H1 (cell line): ENCODE results near the gene SEMA4C. TPM values are rescaled to one million over a fixed set of nuclear protein-coding genes. Genes with fewer than 3 reads are reported as not detected.

ENCODE experiments used
- CTCF ChIA-PET: fragments of 300-600 bp; sonication (Branson Sonifier 250); formaldehyde crosslinking; loops from one replicate; lab custom pipeline; 2021; ENCODE audit not compliant: partially characterized antibody; lab: Charles Lee
- POLR2A ChIA-PET: fragments of 300-600 bp; sonication (Branson Sonifier 250); formaldehyde crosslinking; loops from one replicate; lab custom pipeline; 2021; ENCODE audit warnings: inconsistent platforms; ENCODE audit not compliant: partially characterized antibody; lab: Charles Lee
- DNase-seq, 2 experiments: peaks; one replicate each; pipeline versions ENCODE4 v3.0.0 to v3.0.0-alpha.2; 2010 to 2022; ENCODE audit warnings: low spot score in 2 of 2, low read depth in 1 of 2, mixed read lengths in 1 of 2
- FAIRE-seq: peaks from 2 replicates; lab custom pipeline; 2011; peaks lifted over from hg19 to GRCh38; lab: Jason Lieb, UNC
- H2AFZ ChIP-seq: 2 replicates; pipeline ENCODE4 v1.8.1; 2012; ENCODE audit warnings: low read length, inconsistent platforms
- H2AK5ac ChIP-seq: 2 replicates; pipeline ENCODE4 v1.6.1; 2013; ENCODE audit warnings: low read depth, low read length
- H2BK120ac ChIP-seq: replicated peaks from 2 replicates; pipeline ENCODE3; 2013; ENCODE audit warnings: low read depth, low read length, inconsistent platforms
- H2BK12ac ChIP-seq: 2 replicates; pipeline ENCODE4 v1.6.1; 2013; ENCODE audit warnings: low read depth, low read length
- H2BK15ac ChIP-seq: 2 replicates; pipeline ENCODE4 v1.6.1; 2013; ENCODE audit warnings: low read length
- H2BK20ac ChIP-seq: 2 replicates; pipeline ENCODE4 v1.6.1; 2013; ENCODE audit warnings: low read length
- H2BK5ac ChIP-seq: 2 replicates; pipeline ENCODE4 v1.6.1; 2013; ENCODE audit warnings: low read depth, low read length
- H3K14ac ChIP-seq: 2 replicates; pipeline ENCODE4 v1.6.1; 2013; ENCODE audit warnings: inconsistent platforms; ENCODE audit not compliant: insufficient read length
- H3K18ac ChIP-seq: 2 replicates; pipeline ENCODE4 v1.6.1; 2013; ENCODE audit warnings: low read length; ENCODE audit errors: extremely low read depth
- H3K23ac ChIP-seq: 2 replicates; pipeline ENCODE4 v1.6.1; 2013; ENCODE audit warnings: inconsistent platforms; ENCODE audit not compliant: insufficient read length
- H3K23me2 ChIP-seq: 2 replicates; pipeline ENCODE4 v1.6.1; 2013; ENCODE audit warnings: low read depth, low read length
- H3K27ac ChIP-seq: 2 replicates; pipeline ENCODE4 v1.6.1; 2011; ENCODE audit warnings: low read depth, low read length, inconsistent platforms
- H3K27me3 ChIP-seq, 4 experiments: replicated peaks in 1 of 4; 1 replicate in 1 of 4; 2 replicates in 3 of 4; pipeline versions ENCODE4 v1.6.1 to v1.8.1; 2011 to 2013; ENCODE audit warnings: low read length in 3 of 4, mild to moderate bottlenecking in 3 of 4, inconsistent platforms in 2 of 4, mixed read lengths in 2 of 4, moderate library complexity in 1 of 4; ENCODE audit not compliant: control insufficient read depth in 3 of 4, insufficient read depth in 3 of 4; ENCODE audit errors: extremely low read depth in 1 of 4
- H3K36me3 ChIP-seq, 4 experiments: 2 replicates each; pipeline versions ENCODE4 v1.6.1 to v1.8.1; 2011 to 2013; ENCODE audit warnings: mild to moderate bottlenecking in 4 of 4, low read length in 3 of 4, moderate library complexity in 2 of 4, control low read depth in 1 of 4, inconsistent platforms in 1 of 4; ENCODE audit not compliant: insufficient read depth in 4 of 4, control insufficient read depth in 2 of 4
- H3K4ac ChIP-seq: replicated peaks from 2 replicates; pipeline ENCODE3; 2013; ENCODE audit warnings: low read length, low read depth, mixed read lengths, inconsistent platforms; ENCODE audit not compliant: insufficient read length
- H3K4me1 ChIP-seq, 4 experiments: replicated peaks in 1 of 4; 1 replicate in 1 of 4; 2 replicates in 3 of 4; pipeline versions ENCODE4 v1.6.1 to v1.8.1; 2011 to 2013; ENCODE audit warnings: low read length in 3 of 4, inconsistent platforms in 2 of 4, mixed read lengths in 1 of 4; ENCODE audit not compliant: insufficient read depth in 4 of 4, control insufficient read depth in 3 of 4
- H3K4me2 ChIP-seq, 2 experiments: 2 replicates each; pipeline versions ENCODE4 v1.6.1 to v1.8.1; 2011 to 2013; ENCODE audit warnings: low read depth in 2 of 2, low read length in 2 of 2, control low read depth in 1 of 2, inconsistent platforms in 1 of 2, mild to moderate bottlenecking in 1 of 2; ENCODE audit not compliant: insufficient read depth in 1 of 2
- H3K4me3 ChIP-seq, 4 experiments: fragments of 200-600, 300-600 bp in 1 of 4; sonication (generic), shearing (Covaris generic), sonication (Bioruptor Twin) in 1 of 4; 2 replicates each; pipeline versions ENCODE4 v1.5.1 to v1.8.1; 2011 to 2016; ENCODE audit warnings: low read length in 4 of 4, low read depth in 3 of 4, control low read depth in 2 of 4, inconsistent platforms in 2 of 4, mild to moderate bottlenecking in 2 of 4, mixed read lengths in 1 of 4, moderate library complexity in 1 of 4; ENCODE audit not compliant: insufficient read depth in 2 of 4; ENCODE audit errors: extremely low read depth in 1 of 4
- H3K56ac ChIP-seq: replicated peaks from 2 replicates; pipeline ENCODE3; 2013; ENCODE audit warnings: low read depth, mild to moderate bottlenecking, mixed read lengths, low read length, inconsistent platforms; ENCODE audit not compliant: insufficient read length
- H3K79me1 ChIP-seq: 2 replicates; pipeline ENCODE4 v1.6.1; 2013; ENCODE audit warnings: low read depth, low read length, control low read depth
- H3K79me2 ChIP-seq, 2 experiments: 2 replicates each; pipeline versions ENCODE4 v1.6.1 to v1.8.1; 2012 to 2013; ENCODE audit warnings: low read length in 2 of 2, mild to moderate bottlenecking in 2 of 2, inconsistent platforms in 1 of 2; ENCODE audit not compliant: insufficient read depth in 2 of 2, control insufficient read depth in 1 of 2
- H3K9ac ChIP-seq, 4 experiments: replicated peaks in 1 of 4; 1 replicate in 1 of 4; 2 replicates in 3 of 4; pipeline versions ENCODE4 v1.6.1 to v1.8.1; 2011 to 2013; ENCODE audit warnings: low read depth in 3 of 4, low read length in 3 of 4, control low read depth in 2 of 4, mild to moderate bottlenecking in 2 of 4, moderate library complexity in 2 of 4, inconsistent platforms in 1 of 4; ENCODE audit errors: extremely low read depth in 1 of 4
- H3K9me3 ChIP-seq, 2 experiments: 2 replicates each; pipeline versions ENCODE4 v1.6.1 to v1.8.1; 2012 to 2013; ENCODE audit warnings: mild to moderate bottlenecking in 2 of 2, moderate library complexity in 2 of 2, control low read depth in 1 of 2, inconsistent platforms in 1 of 2, low read depth in 1 of 2, low read length in 1 of 2, mixed read lengths in 1 of 2; ENCODE audit not compliant: insufficient read depth in 2 of 2
- H4K20me1 ChIP-seq, 2 experiments: replicated peaks in 1 of 2; 2 replicates each; pipeline versions ENCODE3 to v1.8.1; 2011 to 2013; ENCODE audit warnings: inconsistent platforms in 2 of 2, low read length in 2 of 2, mild to moderate bottlenecking in 1 of 2; ENCODE audit not compliant: insufficient read depth in 2 of 2, control insufficient read depth in 1 of 2
- H4K5ac ChIP-seq: 2 replicates; pipeline ENCODE4 v1.6.1; 2013; ENCODE audit warnings: low read length, low read depth, mixed read lengths, inconsistent platforms; ENCODE audit not compliant: insufficient read length
- H4K8ac ChIP-seq: 2 replicates; pipeline ENCODE4 v1.8.0; 2013; ENCODE audit warnings: mild to moderate bottlenecking, moderate library complexity, low read length, inconsistent platforms; ENCODE audit not compliant: insufficient read depth; ENCODE audit errors: extremely low read depth
- H4K91ac ChIP-seq: replicated peaks from 2 replicates; pipeline ENCODE3; 2013; ENCODE audit warnings: low read length, mixed read lengths, inconsistent platforms; ENCODE audit not compliant: insufficient read length
- CEBPB ChIP-seq: IDR thresholded peaks from 2 replicates; pipeline ENCODE4 v1.6.1; 2012; ENCODE audit warnings: low read depth, low read length
- HDAC2 ChIP-seq, 2 experiments: fragments of 300-600 bp in 1 of 2; sonication (generic) in 1 of 2; IDR thresholded peaks; 2 replicates each; pipeline ENCODE4 v1.6.1; 2011 to 2012; ENCODE audit warnings: low read depth in 2 of 2, low read length in 2 of 2, mild to moderate bottlenecking in 2 of 2, moderate library complexity in 2 of 2, borderline replicate concordance in 1 of 2, inconsistent platforms in 1 of 2
- SIN3A ChIP-seq, 2 experiments: IDR thresholded peaks in 1 of 2; conservative IDR thresholded peaks in 1 of 2; 2 replicates each; pipeline ENCODE4 v1.6.1; 2011 to 2012; ENCODE audit warnings: low read length in 2 of 2, improper control_type of control experiment in 1 of 2, low read depth in 1 of 2, mild to moderate bottlenecking in 1 of 2
- WGBS, 2 experiments: shearing (Covaris generic) in 1 of 2; methylation state at CpG; one replicate each; pipeline versions ENCODE4 v1.1.6 to v1.1.7; 2013 to 2015; ENCODE audit warnings: low lambda C conversion rate in 2 of 2, mixed read lengths in 2 of 2, inconsistent platforms in 1 of 2, low coverage in 1 of 2, missing lambda C conversion rate in 1 of 2; ENCODE audit not compliant: insufficient replicate concordance in 2 of 2, insufficient coverage in 1 of 2, insufficient read length in 1 of 2; ENCODE audit errors: extremely low coverage in 1 of 2, missing lambda C conversion rate in 1 of 2; 5-methylcytosine and 5-hydroxymethylcytosine counted together
- polyA plus RNA-seq, 7 experiments: library from polyadenylated mRNA; depleted of rRNA in 3 of 7; stranded (reverse) in 5 of 7; unstranded in 2 of 7; fragments of >200 nt in 5 of 7; fragments of 200-250 nt in 2 of 7; gene quantifications; 1 replicate in 5 of 7; 2 replicates in 1 of 7; 4 replicates in 1 of 7; pipeline versions ENCODE4 v1.2.1 to v1.2.3, GENCODE V29; 2011 to 2013; ENCODE audit warnings: missing spikeins in 2 of 7, mixed read lengths in 2 of 7
- total RNA-seq: library from RNA; stranded (reverse); fragmentation: NEBNext Ultra II Directional; extraction: Animal tissue kit (Norgen Biotek cat#: 25700); gene quantifications from 2 replicates; pipeline ENCODE4 v1.2.1, GENCODE V29; 2021

SEMA4C gene
- total and polyA plus RNA-seq, 2 of the 8 experiments (the other 6 are each of a cell fraction or from before 2014, with no cell fraction given): 47.5 to 67.3 TPM

- Histone ChIP-seq H4K5ac (no peak overlapping the region), H2BK20ac (no peak overlapping the region), H4K91ac (no peak overlapping the region), H3K4me2 (no peak overlapping the region), H2BK120ac (no peak overlapping the region), H3K9ac (no peak overlapping the region), H3K18ac (no peak overlapping the region), H3K27me3 (no peaks in the 10 kb centered on the region), H3K23ac (no peak overlapping the region), H3K27ac (no peak overlapping the region), H3K4me1 (peaks cover 3 to 18% (median 13%) of the 10 kb centered on the region in 4 experiments), H3K14ac (no peak overlapping the region), H4K8ac (no peak overlapping the region), H3K4ac (no peak overlapping the region), H3K23me2 (no peaks in the 10 kb centered on the region; the same call in 1 of the 2 replicates), H2AK5ac (no peak overlapping the region), H3K4me3 (no peak overlapping the region), H4K20me1 (peaks cover 0 to 6% of the 10 kb centered on the region in 2 experiments), H2BK15ac (no peak overlapping the region), H3K79me1 (peaks cover 3% of the 10 kb centered on the region; the same call in 1 of the 2 replicates), H2AFZ (no peak overlapping the region), H3K9me3 (no peaks in the 10 kb centered on the region), H3K79me2 (no peaks in the 10 kb centered on the region), H3K56ac (no peak overlapping the region), H2BK5ac (0 out of 2 replicates have a peak overlapping the region, but pooled peaks have one; percentile 71), H2BK12ac (peak overlapping the region; percentile 27; the same call in 1 of the 2 replicates), H3K36me3 (peaks cover 19 to 61% (median 31%) of the 10 kb centered on the region in 4 experiments)
- DNase-seq: peak in 1 of 2 experiments; percentile 52
- WGBS, 2 experiments: 86% methylated on average over 10 of the region's 10 CpGs; no CpG with 5 or more reads in 1 of the 2 experiments
- no peak for FAIRE-seq
- ChIA-PET CTCF (interaction anchor here (0.5 to 4.5 kb wide), 7 partner anchors 9 to 154 kb away, joined by 3 to 30 read pairs (median 4); partner anchors contain the start of genes ANKRD39 and CNNM3), POLR2A (interaction anchor here (0.6 to 4.4 kb wide), 6 partner anchors 11 to 73 kb away, joined by 3 to 39 read pairs (median 4); partner anchors contain the start of genes ANKRD23, ANKRD39 and CNNM3)
- no peak for TF ChIP-seq HDAC2 (IDR thresholded peaks at IDR 0.05; ENCODE audit: borderline replicate concordance in 1 of 2, low read depth in 2 of 2, low read length in 2 of 2)
- TF ChIP-seq CEBPB: no peak
- 0 out of 4 replicates have a peak, but pooled peaks of 1 of the 2 experiments have one; percentile 64 for TF ChIP-seq SIN3A (conservative IDR thresholded peaks at IDR 0.05 in 1 of 2, IDR thresholded peaks at IDR 0.05 in 1 of 2; ENCODE audit: low read depth in 1 of 2, low read length in 2 of 2)
Measured at GRCh38 chr2:96831679-96832078, 38.2 kb downstream of the SEMA4C start.
